ENCODE results near the gene ANKRD10. TPM values are rescaled to one million over a fixed set of nuclear protein-coding genes. Genes with fewer than 3 reads are reported as not detected.

ANKRD10 gene
- total and polyA plus RNA-seq, 10 of the 15 experiments (the other 5 are each of a cell fraction or from before 2014, with no cell fraction given), result 47.1 to 199 (median 97.2) TPM

DNA sequence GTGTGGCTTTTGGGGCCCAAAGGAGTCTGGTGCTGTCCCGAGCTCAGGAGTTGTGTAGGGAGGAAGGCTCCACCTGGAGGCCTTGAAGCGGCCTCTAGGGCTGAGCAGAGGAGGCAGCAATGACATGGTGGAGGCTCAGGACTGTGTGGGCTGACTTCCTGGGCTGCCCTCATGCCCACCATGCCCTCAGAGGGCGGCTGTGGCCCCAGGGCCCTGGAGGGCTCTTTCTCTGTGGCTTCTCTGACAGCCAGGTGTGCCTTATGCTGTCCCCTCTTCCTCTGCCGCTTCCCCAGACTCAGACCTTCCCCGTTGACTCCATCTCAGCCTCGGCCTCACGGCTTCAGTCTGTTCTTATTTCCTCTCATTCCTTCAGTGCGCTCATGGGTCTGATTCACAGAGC, 35.5 kb upstream of the ANKRD10 start:
- ChIA-PET POLR2A (interaction anchor here (0.6 kb wide), 1 partner anchor 352 kb away, joined by 3 read pairs; no protein-coding TSS in a partner anchor), CTCF (interaction anchor here (1.3 kb wide), 1 partner anchor 8 kb away, joined by 3 read pairs; no protein-coding TSS in a partner anchor), RAD21 (ENCODE audit: unreplicated experiment) (interaction anchor here (2.0 kb wide), 1 partner anchor 30 kb away, joined by 11 read pairs; no protein-coding TSS in a partner anchor), SMC1A (ENCODE audit: uncharacterized antibody, unreplicated experiment) (no interaction called here)
- no TSS peak for BruUV-seq (replicated peaks)
- Histone ChIP-seq H3K36me3 (ENCODE audit: control insufficient read depth in 2 of 2, insufficient read depth in 2 of 2, low read length in 1 of 2) (no peaks in the 10 kb centered on the region), H2AFZ (ENCODE audit: control insufficient read depth, low read depth, low read length) (no peak overlapping the region), H3K27ac (ENCODE audit: control insufficient read depth, insufficient read depth) (no peak overlapping the region), H4K20me1 (ENCODE audit: control insufficient read depth, insufficient read depth) (no peaks in the 10 kb centered on the region), H3K4me3 (no peak overlapping the region), H3K4me1 (ENCODE audit: control insufficient read depth, insufficient read depth, low read length) (no peaks in the 10 kb centered on the region), H3K4me2 (ENCODE audit: control insufficient read depth, insufficient read depth) (no peak overlapping the region), H3K79me2 (ENCODE audit: control insufficient read depth, insufficient read depth, low read length) (no peaks in the 10 kb centered on the region), H3K27me3 (replicated peaks in 1 of 2; ENCODE audit: control insufficient read depth in 2 of 2, insufficient read depth in 2 of 2, low read length in 1 of 2) (no peaks in the 10 kb centered on the region), H3K9me3 (replicated peaks; ENCODE audit: control insufficient read depth, insufficient read depth, low read length) (no peaks in the 10 kb centered on the region; the same call in 2 of the 3 replicates), H3K9ac (ENCODE audit: control insufficient read depth, insufficient read depth, low read length) (no peak overlapping the region)
- intact Hi-C loops (cut with micrococcal nuclease; ENCODE audit: unreplicated experiment), result no loop called here
- no peak for TF ChIP-seq SMARCA5 (IDR thresholded peaks at IDR 0.05)
- no peak for TF ChIP-seq EED (IDR thresholded peaks at IDR 0.05; ENCODE audit: low read depth)
- no peak for TF ChIP-seq RUNX3 (IDR thresholded peaks at IDR 0.05; ENCODE audit: low read length)
- TF ChIP-seq FOXM1 (IDR thresholded peaks at IDR 0.05; ENCODE audit: low read depth, low read length), result no peak
- no peak for TF ChIP-seq LARP7 (IDR thresholded peaks at IDR 0.05)
- no peak for TF ChIP-seq NFYA (IDR thresholded peaks at IDR 0.05; ENCODE audit: borderline replicate concordance, low read depth, low read length)
- no peak for TF ChIP-seq NFXL1 (IDR thresholded peaks at IDR 0.05; ENCODE audit: borderline replicate concordance)
- no peak for TF ChIP-seq E4F1 (IDR thresholded peaks at IDR 0.05; ENCODE audit: borderline replicate concordance, partially characterized antibody)
- TF ChIP-seq ZNF384 (IDR thresholded peaks at IDR 0.05; ENCODE audit: borderline replicate concordance, low read depth, low read length), result no peak
- no peak for TF ChIP-seq SP1 (IDR thresholded peaks at IDR 0.05; ENCODE audit: low read depth, low read length)
- TF ChIP-seq HDAC6 (IDR thresholded peaks at IDR 0.05; ENCODE audit: unreplicated experiment), result no peak
- TF ChIP-seq, protein P1, sequence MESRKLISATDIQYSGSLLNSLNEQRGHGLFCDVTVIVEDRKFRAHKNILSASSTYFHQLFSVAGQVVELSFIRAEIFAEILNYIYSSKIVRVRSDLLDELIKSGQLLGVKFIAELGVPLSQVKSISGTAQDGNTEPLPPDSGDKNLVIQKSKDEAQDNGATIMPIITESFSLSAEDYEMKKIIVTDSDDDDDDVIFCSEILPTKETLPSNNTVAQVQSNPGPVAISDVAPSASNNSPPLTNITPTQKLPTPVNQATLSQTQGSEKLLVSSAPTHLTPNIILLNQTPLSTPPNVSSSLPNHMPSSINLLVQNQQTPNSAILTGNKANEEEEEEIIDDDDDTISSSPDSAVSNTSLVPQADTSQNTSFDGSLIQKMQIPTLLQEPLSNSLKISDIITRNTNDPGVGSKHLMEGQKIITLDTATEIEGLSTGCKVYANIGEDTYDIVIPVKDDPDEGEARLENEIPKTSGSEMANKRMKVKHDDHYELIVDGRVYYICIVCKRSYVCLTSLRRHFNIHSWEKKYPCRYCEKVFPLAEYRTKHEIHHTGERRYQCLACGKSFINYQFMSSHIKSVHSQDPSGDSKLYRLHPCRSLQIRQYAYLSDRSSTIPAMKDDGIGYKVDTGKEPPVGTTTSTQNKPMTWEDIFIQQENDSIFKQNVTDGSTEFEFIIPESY (IDR thresholded peaks at IDR 0.05), result no peak
- TF ChIP-seq CUX1 (IDR thresholded peaks at IDR 0.05; ENCODE audit: insufficient replicate concordance, low read depth, low read length), result no peak
- in situ Hi-C loops (cut with MboI), result loop anchor here (5.0 kb wide), 1 partner anchor 1447 kb away; no protein-coding TSS in a partner anchor
- FAIRE-seq (no peak), ATAC-seq (no peak), DNase-seq (ENCODE audit: low read depth, low spot score) (no peak)
- 48% methylated on average over 8 of the region's 8 CpGs for WGBS (ENCODE audit: insufficient coverage, insufficient replicate concordance, low lambda C conversion rate, missing lambda C conversion rate)
